Activated T-helper 1 cell treated with Interleukin-2 at 50 U/mL for 16 hours (primary cell): ENCODE data around the gene HGFAC.
"Not testable (repeated sequence)": the region's sequence is repeated elsewhere in the genome, so short reads cannot be mapped to it uniquely, and the experiment has no call there.

Experiments used
- DNase-seq: peaks from one replicate; pipeline ENCODE4 v3.0.0-alpha.2; 2020; ENCODE audit warnings: low read depth

The HGFAC gene

GRCh38 chr4:3411190-3411589 is 30.6 kb upstream of the HGFAC start:
- not testable (repeated sequence) for DNase-seq

- DNase-seq: no peak
These were observed 30.1 kb upstream of the HGFAC start for GRCh38 chr4:3411676-3412075.

DNA sequence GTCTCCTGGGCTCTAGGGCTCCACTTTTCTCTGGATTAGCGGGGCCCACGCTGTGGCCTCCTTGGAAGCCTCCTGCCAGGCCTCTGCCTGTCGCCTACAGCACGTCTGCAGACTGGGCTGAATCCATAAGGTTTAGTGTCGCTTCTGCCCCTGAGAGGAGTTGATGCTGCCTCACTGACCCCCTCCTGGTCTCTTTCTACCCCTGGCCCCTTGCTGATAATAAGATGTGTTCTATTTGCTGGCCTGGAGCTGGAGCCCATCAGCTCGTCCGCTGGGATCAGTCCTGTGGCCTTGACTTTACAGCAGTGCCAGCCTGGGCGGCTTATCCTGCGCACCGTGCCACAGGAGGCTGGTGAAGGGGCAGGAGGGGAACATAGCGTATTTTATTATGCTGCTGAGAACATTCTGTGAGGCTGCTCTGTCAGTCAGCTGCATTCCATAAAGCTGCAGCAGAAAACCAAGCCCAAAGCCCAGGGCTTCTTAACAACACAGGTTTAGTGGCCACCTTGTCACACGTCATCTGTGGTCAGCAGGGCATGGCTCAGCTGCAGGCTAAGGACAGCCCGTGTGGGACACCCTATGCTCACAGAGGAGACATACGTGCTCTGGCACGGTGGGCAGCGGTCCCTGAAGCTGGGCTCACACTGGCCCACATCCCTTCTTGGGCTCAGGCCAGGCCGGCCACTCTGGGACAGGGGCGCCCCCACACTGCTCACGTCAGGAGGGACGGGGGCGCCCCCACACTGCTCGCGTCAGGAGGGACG is 29.3 kb upstream of the HGFAC start:
- no peak for DNase-seq

GRCh38 chr4:3413217-3413671 is 28.5 kb upstream of the HGFAC start:
- DNase-seq: no peak

GRCh38 chr4:3413675-3414420 is 27.9 kb upstream of the HGFAC start:
- no peak for DNase-seq

- no peak for DNase-seq
These were observed 27.1 kb upstream of the HGFAC start for GRCh38 chr4:3414421-3415279.

DNA sequence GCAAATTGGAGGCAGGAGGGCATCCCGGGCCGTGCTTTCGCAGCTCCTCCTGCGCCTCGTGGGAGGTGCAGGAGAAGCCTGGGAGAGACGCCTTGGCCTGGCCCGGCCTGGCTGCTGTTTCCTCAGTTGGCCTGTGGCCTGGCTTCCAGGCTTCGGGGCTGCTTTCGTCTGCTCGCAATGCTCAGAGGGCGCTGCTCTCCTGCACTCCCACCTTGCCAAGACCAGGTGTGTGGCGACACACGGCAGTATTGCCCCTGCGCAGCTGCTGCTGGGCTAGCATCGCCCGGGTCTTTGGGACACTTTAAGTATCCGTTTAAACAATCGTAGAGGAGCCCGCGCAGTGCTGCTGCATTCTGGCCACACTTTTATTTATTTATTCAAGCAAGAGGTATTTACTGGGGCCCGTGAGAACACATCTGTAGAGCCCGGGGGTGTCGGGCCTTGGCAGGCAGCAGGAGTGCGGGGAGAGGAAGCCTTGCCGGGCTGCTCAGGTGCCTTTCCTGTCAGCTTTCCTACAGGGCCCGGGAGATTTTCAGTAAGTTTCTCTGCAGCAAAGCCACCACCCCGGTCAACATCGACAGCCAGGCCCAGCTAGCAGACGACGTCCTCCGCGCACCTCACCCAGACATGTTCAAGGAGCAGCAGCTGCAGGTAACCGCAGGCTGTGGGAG is 26.2 kb upstream of the HGFAC start:
- no peak for DNase-seq

- no peak for DNase-seq
These were observed 25.5 kb upstream of the HGFAC start for GRCh38 chr4:3416270-3416669.

DNA sequence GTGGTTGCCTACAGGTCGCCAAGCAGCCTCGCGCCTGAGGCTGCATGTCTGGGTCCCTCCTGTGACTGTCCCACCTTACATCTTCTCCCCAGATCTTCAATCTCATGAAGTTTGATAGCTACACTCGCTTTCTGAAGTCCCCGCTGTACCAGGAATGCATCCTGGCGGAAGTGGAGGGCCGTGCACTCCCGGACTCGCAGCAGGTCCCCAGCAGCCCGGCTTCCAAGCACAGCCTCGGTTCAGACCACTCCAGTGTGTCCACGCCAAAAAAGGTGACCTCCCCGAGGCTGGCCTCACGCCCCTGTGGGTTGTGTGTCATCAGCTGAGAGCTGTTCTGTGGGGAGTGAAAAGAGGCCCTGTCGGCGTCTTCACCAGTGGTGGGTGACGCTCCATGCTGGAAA is 24.9 kb upstream of the HGFAC start:
- DNase-seq: no peak

DNA sequence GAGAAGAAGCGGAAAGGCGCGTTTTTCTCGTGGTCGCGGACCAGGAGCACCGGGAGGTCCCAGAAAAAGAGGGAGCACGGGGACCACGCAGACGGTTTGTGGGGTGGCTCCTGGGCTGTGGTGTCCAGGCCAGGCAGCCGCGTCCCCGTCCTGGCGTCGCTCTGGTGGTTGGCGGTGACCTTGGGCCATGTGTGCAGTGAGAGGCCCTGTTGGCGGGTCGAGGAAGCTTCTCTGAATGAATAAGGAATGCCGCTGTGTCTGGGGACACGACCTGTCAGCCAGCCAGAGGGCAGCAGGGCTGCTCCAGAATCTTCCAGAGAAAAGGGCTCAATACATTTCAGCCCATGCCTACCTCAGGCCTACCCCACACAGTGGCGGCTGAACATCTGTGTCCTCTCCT is 24.3 kb upstream of the HGFAC start:
- no peak for DNase-seq

DNA sequence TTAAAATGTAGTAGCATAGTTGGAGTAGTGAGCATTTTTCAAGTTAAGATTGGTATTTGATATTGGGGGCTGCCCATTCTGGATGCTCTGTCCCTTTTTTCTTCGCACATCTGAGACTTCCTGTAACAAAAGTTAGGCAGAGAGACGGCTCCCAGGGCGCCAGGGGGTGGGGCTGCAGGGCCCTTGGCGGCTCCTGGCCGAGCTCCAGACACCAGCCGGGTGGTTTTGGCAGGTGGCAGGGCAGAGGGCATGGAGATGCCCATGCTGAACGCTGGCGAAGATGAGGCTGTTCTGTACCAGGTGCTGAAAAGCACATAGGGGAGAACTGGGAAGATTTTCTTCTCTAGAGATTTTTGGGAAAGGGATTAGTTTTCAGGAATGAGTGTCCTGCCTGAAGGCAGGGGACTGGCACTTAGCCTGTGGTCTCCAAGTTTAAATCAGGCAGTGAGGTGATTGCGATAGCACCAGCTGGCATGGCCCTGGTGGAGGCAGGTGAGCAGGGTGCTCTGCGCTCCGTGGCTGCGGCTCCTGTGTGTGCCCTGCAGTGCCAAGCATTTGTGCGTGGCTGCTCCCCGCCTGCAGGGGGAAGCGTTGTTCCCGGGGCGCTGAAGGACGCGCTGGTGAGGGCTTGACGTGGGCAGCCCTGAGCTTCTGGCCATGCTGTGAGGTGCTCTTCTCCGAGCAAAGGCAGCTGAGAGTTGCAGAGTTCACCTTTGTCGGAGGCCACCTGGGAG is 23.6 kb upstream of the HGFAC start:
- DNase-seq: no peak

DNA sequence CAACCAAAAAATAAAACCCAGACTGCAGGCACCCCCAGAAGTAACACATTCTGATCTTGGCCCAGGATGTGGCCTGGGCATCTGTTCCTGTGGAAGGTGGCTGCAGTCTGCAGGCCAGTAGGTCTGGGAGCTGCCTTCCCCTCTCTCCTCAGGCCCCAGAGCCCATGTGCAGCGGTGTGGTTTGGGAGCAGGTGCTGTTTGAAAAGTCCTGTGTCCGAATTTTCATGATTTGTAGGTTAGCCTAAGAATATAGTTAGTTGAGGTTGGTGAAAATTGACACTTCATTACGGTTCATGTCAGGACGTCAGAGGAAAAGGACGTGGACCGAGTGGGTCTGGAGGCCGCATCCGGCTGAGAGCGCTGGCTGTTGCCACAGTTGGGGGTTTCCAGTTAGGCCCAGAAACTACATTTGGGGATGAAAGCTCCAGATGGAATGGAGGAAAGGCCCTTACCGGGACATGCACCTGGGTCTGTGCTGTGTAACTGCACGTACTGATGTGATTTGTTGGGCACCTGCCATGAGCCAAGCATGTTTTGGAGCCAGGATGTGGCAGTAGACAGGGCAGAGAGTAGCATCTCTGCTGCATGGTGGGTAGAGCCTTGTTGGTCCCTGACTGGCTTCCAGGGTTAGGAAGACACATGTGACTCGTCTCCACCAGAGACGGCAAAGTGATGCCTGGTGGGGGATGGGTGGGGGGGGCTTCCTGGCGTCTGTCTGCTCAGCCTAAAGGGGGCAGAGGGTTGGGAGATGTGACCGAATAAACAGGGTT is 21.7 kb upstream of the HGFAC start:
- DNase-seq: no peak

- DNase-seq: no peak
These were observed 21.2 kb upstream of the HGFAC start for GRCh38 chr4:3420606-3420955.

- DNase-seq: no peak
These were observed 20.8 kb upstream of the HGFAC start for GRCh38 chr4:3420956-3421355.

DNA sequence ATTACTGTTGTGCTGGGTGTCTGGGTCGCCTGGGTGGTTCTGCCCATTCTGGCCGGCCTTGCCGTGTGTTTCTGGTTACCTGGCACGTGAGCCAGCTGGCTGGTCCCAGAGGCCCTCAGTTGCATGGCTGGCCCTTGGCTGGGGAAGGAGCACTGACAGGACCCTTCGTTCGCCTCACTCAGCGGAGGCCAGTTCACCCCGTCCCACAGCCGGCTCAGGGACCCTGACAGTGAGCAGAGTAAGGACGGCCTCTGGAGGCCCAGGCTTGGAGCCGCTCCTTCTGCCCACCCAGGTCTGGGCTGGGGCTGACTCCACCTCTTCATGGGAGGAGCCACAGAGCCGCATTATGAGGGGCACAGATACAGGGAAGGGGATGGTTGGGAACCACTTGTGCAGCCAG is 20.3 kb upstream of the HGFAC start:
- no peak for DNase-seq

DNA sequence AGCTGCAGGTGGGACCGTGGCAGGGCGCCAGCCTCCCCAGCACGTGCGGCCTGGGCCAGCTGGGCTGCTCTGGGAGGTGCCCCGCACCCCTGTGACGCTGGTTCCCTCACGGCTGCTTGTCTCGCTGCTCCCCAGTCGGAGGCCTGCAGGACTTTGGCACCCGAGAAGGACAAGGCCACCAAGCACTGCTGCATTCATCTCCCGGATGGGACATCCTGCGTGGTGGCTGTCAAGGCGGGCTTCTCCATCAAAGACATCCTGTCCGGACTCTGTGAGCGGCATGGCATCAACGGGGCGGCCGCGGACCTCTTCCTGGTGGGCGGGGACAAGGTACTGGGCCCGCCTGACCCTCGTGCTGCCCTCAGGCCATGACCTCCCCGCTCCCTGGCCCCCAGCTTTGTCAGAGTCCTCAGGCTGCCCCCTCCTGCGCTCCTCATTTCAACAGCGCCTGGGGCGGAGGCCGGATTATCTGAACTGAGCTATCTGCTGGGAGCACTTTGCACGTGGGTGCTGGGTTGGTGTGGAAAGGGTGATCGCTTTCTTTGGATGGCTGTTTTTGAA is 19.4 kb upstream of the HGFAC start:
- no peak for DNase-seq

- no peak for DNase-seq
These were observed 18.9 kb upstream of the HGFAC start for GRCh38 chr4:3422808-3423297.

GRCh38 chr4:3423406-3423805 is 18.4 kb upstream of the HGFAC start:
- DNase-seq: no peak

DNA sequence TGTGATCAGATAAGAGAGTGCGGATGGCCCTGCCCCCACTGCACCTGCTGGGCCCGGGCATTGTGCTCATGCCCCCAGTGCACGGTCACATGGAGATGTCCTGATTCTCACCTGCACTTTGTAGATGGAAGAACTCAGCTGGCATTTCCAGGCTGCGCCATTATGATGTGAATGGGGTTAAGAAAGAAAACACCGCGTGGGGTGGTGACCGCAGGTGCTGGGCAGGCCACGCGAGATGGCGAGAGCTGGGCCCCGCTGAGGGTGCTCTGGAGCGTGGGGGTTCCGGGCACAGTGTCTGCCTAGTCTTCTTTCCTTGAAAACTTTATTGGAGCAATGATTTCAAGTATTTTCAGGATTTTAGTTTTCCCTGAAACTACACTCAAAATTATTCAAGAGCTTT is 17.8 kb upstream of the HGFAC start:
- DNase-seq: no peak

DNA sequence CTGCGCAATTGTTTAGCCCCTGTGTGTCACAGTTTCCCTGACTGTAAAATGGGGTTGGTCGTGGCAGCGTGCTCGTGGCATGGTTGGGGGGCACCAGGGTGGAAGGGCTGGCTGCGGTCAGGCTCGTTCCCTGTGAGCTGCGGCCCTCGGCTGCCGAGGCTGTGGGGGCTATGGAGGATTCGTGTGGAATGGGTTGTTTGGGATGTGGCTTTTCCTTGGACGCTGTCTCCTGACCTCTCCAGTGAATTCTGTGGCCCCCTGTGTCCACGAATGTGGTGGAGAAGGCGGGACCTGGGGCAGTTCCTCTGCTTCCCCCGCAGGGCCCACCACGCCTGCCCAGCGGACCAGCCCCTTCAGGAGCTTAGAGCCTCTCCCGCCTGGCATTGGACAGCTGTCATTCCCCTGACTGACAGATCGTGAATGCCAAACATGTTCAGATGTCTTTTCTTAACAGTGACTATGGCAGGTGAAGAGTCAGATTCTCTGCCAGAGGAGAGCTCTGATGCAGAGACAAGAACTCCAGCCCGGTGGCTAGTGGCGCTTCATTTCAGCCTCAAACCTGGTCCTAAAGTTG is 17.2 kb upstream of the HGFAC start:
- DNase-seq: no peak
